Spleen (tissue), 11 donors: ENCODE measurements around the gene SRPK3. TPM values are rescaled to one million over a fixed set of nuclear protein-coding genes. Genes with fewer than 3 reads are reported as not detected.

Source experiments
- DNase-seq: peaks from one replicate; pipeline ENCODE4 v3.0.0-alpha.2; 2020
- H3K27ac ChIP-seq, 8 donors: fragments of 200-600 bp; sonication (generic) in 7 of 8; 1 replicate in 4 of 8; 2 replicates in 4 of 8; pipeline versions ENCODE4 v1.5.0 to v1.8.0; 2016 to 2021; ENCODE audit warnings: inconsistent platforms in 4 of 8, mild to moderate bottlenecking in 4 of 8, moderate library complexity in 1 of 8
- H3K27me3 ChIP-seq, 7 donors: fragments of 200-600 bp; sonication (generic) in 6 of 7; replicated peaks in 1 of 7; 1 replicate in 4 of 7; 2 replicates in 3 of 7; pipeline versions ENCODE4 v1.5.0 to v1.8.0; 2016 to 2021; ENCODE audit warnings: inconsistent platforms in 3 of 7, mild to moderate bottlenecking in 1 of 7
- H3K36me3 ChIP-seq, 6 donors: fragments of 200-600 bp; sonication (generic) in 5 of 6; 1 replicate in 4 of 6; 2 replicates in 2 of 6; pipeline versions ENCODE4 v1.5.0 to v1.8.0; 2016 to 2021; ENCODE audit warnings: inconsistent platforms in 2 of 6
- H3K4me1 ChIP-seq, 6 donors: fragments of 200-600 bp; sonication (generic) in 5 of 6; 1 replicate in 3 of 6; 2 replicates in 3 of 6; pipeline versions ENCODE4 v1.5.0 to v1.8.0; 2016 to 2021; ENCODE audit warnings: inconsistent platforms in 3 of 6
- H3K4me3 ChIP-seq, 8 donors: fragments of 200-600 bp; sonication (generic) in 7 of 8; 1 replicate in 4 of 8; 2 replicates in 4 of 8; pipeline versions ENCODE4 v1.5.0 to v1.8.0; 2016 to 2021; ENCODE audit warnings: inconsistent platforms in 4 of 8, mild to moderate bottlenecking in 4 of 8, moderate library complexity in 2 of 8
- H3K9me3 ChIP-seq, 8 donors: fragments of 200-600 bp; sonication (generic) in 7 of 8; 1 replicate in 4 of 8; 2 replicates in 4 of 8; pipeline versions ENCODE4 v1.5.0 to v1.8.0; 2016 to 2021; ENCODE audit warnings: inconsistent platforms in 4 of 8
- CTCF ChIP-seq, 11 experiments: fragments of 200-600 bp in 7 of 11; fragments of 450-650 bp in 4 of 11; sonication (generic) in 4 of 11; IDR thresholded peaks in 8 of 11; conservative IDR thresholded peaks in 3 of 11; 1 replicate in 7 of 11; 2 replicates in 4 of 11; pipeline versions ENCODE4 v1.4.0 to v1.8.0; 2016 to 2021; ENCODE audit warnings: antibody characterized with exemption in 11 of 11, inconsistent platforms in 4 of 11, mild to moderate bottlenecking in 1 of 11
- POLR2A ChIP-seq, 3 donors: fragments of 450-650 bp; IDR thresholded peaks; one replicate each; pipeline ENCODE4 v1.5.1; 2017; ENCODE audit warnings: antibody characterized with exemption in 3 of 3, mild to moderate bottlenecking in 1 of 3
- POLR2AphosphoS5 ChIP-seq, 3 donors: sonication (generic); formaldehyde crosslinking; IDR thresholded peaks; one replicate each; pipeline ENCODE4 v1.5.1; 2017; ENCODE audit warnings: antibody characterized with exemption in 3 of 3
- WGBS, 5 donors: extraction: QIAGEN DNeasy Blood & Tissue Kit in 3 of 5; methylation state at CpG; one replicate each; pipeline versions ENCODE4 v1.1.5 to v1.1.7; 2013 to 2018; 5-methylcytosine and 5-hydroxymethylcytosine counted together
- intact Hi-C: fragments of 100-400 bp; cut with DNase I; formaldehyde crosslinking; loops from one replicate; pipeline ENCODE4 v1.15.0; 2023; ENCODE audit warnings: low total_unique reads
- polyA plus RNA-seq, 3 donors: library from polyadenylated mRNA; stranded (reverse); fragments of 200-250 nt; gene quantifications; one replicate each; pipeline ENCODE4 v1.2.1, GENCODE V29; 2013
- total RNA-seq, 7 donors: library from RNA; depleted of rRNA in 3 of 7; stranded (reverse); fragments of >200 nt in 3 of 7; fragmentation: NEBNext Ultra II Directional in 4 of 7; extraction: Animal tissue kit (Norgen Biotek cat#: 25700) in 4 of 7; gene quantifications; one replicate each; pipeline versions ENCODE4 v1.1.0 to v1.2.1, GENCODE V29; 2016 to 2021
- donor health status: healthy with polysubstance abuse.
- donor health status: DM: no; HTN: no; CAD: no; lungs with moderate emphysema.
- donor health status: DM: no; HTN: no; CAD: no.
- donor health status: Bipolar disorder and iron deficiency.
- donor health status: healthy.
- donor health status: DM: no; HTN: no; CAD: no.
- donor health status: DM: yes; HTN: yes; CAD: no.

SRPK3 gene
- total and polyA plus RNA-seq, 10 donors = 0.03 to 0.26 (median 0.07) TPM; not detected in 7

DNA sequence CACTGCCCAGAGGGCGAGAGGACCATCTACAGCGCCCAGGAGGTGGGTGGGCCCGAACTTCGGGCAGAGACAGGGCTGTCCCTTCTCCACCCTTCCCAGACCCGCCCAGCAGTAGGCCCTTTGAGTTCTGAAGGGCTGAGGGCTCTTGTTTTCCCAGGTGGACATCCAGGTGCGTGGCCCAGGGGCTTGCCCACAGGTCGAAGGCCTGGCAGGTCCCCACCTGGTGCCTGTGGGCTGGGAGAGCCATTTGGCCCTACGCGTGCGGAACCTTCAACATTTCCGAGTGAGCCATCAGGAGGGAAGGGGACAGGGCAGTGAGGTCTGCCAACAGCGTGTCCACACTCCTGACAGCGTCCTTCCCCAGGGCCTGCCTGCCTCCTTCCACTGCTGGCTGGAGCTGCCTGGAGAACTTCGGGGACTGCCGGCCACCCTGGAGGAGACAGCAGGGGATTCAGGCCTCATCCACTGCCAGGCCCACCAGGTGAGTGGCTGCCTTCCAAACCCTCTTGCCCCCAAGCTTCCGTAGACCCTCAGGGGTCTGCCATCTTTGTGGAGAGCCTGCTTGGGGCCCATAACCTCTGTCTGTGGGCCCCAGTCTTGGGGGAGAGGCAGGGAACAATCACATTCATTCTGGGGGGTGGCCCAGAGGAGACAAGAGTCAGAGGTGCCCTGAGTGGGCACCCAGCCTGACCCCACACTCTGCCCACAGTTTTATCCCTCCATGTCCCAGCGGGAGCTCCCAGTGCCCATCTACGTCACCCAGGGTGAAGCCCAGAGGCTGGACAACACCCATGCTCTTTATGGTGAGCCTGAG lies 10.0 kb upstream of the SRPK3 start:
- peaks cover 0 to 20% (median 7%) of the 10 kb centered on the region in 6 donors for H3K4me1 ChIP-seq
- TF ChIP-seq POLR2AphosphoS5 (IDR thresholded peaks at IDR 0.05) = no peak
- TF ChIP-seq CTCF (IDR thresholded peaks at IDR 0.05 in 8 of 11, conservative IDR thresholded peaks at IDR 0.05 in 3 of 11) = no peak
- no peak for TF ChIP-seq POLR2A (IDR thresholded peaks at IDR 0.05)
- DNase-seq = no peak
- intact Hi-C loops = no loop called here
- 69 to 95% (median 87%) methylated on average over 3 to 18 of the region's 18 CpGs for whole genome bisulfite sequencing, 5 donors
- no peaks in the 10 kb centered on the region for H3K9me3 ChIP-seq
- H3K4me3 ChIP-seq = no peak overlapping the region
- H3K27me3 ChIP-seq = peaks cover 0 to 6% (median 0%) of the 10 kb centered on the region in 7 donors
- H3K36me3 ChIP-seq = no peaks in the 10 kb centered on the region
- H3K27ac ChIP-seq = no peak overlapping the region

- no peaks in the 10 kb centered on the region for H3K36me3 ChIP-seq
- peaks cover 0 to 13% (median 4%) of the 10 kb centered on the region in 6 donors for H3K4me1 ChIP-seq
- no peak for TF ChIP-seq POLR2AphosphoS5 (IDR thresholded peaks at IDR 0.05)
- TF ChIP-seq CTCF (IDR thresholded peaks at IDR 0.05 in 8 of 11, conservative IDR thresholded peaks at IDR 0.05 in 3 of 11) = no peak
- TF ChIP-seq POLR2A (IDR thresholded peaks at IDR 0.05) = no peak
- peaks cover 0 to 6% (median 0%) of the 10 kb centered on the region in 7 donors for H3K27me3 ChIP-seq
- H3K9me3 ChIP-seq = no peaks in the 10 kb centered on the region
- intact Hi-C loops = no loop called here
- peak; percentile 75 for DNase-seq
- no peak overlapping the region for H3K4me3 ChIP-seq
- 76 to 96% (median 85%) methylated on average over 5 to 37 of the region's 37 CpGs for WGBS, 5 donors
- H3K27ac ChIP-seq = no peak overlapping the region
Observed at GRCh38 chrX:153771415-153772315, 9.2 kb upstream of the SRPK3 start.

DNA sequence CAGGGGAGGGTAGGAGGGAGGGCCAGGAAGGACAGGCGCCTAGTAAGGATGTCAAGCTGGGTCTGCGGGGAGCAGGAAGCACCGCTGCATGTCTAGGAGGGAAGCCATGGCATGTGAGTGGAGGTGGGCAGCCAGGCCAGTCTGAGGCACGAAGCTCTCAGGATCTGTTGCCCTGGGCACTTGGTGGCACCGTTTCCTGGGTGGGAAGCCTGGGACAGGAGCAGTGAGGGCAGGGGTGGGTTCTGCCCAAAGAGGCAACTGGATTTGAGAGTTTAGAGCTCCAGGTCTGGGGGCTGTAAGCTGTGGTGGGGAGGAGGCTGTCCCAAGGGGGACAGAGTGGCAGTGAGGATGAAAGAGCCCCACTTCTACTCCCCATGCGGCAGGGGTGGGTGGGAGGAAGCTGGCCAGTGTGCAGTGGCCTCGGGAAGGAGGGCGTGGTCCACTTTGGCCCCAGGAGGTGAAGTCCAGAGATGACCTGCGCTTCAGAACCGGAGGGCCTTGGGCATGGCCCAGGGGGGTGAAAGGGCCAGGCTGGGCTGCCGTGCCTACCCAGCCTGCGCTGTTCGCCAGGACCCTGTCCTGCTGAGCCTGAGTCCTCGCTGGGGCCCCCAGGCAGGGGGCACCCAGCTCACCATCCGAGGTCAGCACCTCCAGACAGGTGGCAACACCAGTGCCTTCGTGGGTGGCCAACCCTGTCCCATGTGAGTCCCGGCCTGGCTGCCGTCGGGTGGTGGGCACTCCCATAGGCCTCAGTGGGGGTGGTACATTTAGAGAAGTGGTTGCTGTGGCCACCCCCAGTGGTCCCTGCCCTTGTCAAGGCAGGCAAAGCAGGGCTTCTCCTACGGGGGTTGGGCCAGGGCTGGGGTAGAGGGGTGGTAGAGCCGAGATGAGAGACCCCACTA lies 8.3 kb upstream of the SRPK3 start:
- peak; percentile 68 for DNase-seq
- 73 to 81% (median 80%) methylated on average over 2 to 21 of the region's 21 CpGs for WGBS, 5 donors
- intact Hi-C loops = no loop called here
- Histone ChIP-seq H3K27me3 (peaks cover 0 to 11% (median 0%) of the 10 kb centered on the region in 7 donors), H3K4me3 (no peak overlapping the region), H3K9me3 (no peaks in the 10 kb centered on the region), H3K4me1 (peaks cover 0 to 13% (median 4%) of the 10 kb centered on the region in 6 donors), H3K27ac (no peak overlapping the region), H3K36me3 (no peaks in the 10 kb centered on the region)
- TF ChIP-seq POLR2A (IDR thresholded peaks at IDR 0.05) (no peak), POLR2AphosphoS5 (IDR thresholded peaks at IDR 0.05) (no peak), CTCF (IDR thresholded peaks at IDR 0.05 in 8 of 11, conservative IDR thresholded peaks at IDR 0.05 in 3 of 11) (no peak)
